Spinal cord (tissue), 10 donors: ENCODE data around the gene KRT83. TPM values are rescaled to one million over a fixed set of nuclear protein-coding genes. Genes with fewer than 3 reads are reported as not detected.
"Not testable (repeated sequence)": the region's sequence is repeated elsewhere in the genome, so short reads cannot be mapped to it uniquely, and the experiment has no call there.

ENCODE experiments used
- DNase-seq, 6 donors: peaks; one replicate each; pipeline versions ENCODE4 v3.0.0 to v3.0.0-alpha.2; 2013 to 2015; ENCODE audit warnings: low spot score in 6 of 6, low read depth in 4 of 6
- H3K27ac ChIP-seq: one replicate; pipeline ENCODE4 v1.5.1; 2013; ENCODE audit warnings: low read depth, low read length, control low read depth
- H3K27me3 ChIP-seq: one replicate; pipeline ENCODE4 v1.6.1; 2013; ENCODE audit warnings: low read length; ENCODE audit not compliant: control insufficient read depth, insufficient read depth
- H3K36me3 ChIP-seq: one replicate; pipeline ENCODE4 v1.6.1; 2013; ENCODE audit warnings: low read length; ENCODE audit not compliant: control insufficient read depth, insufficient read depth
- H3K4me1 ChIP-seq: one replicate; pipeline ENCODE4 v1.6.1; 2013; ENCODE audit warnings: low read length; ENCODE audit not compliant: control insufficient read depth, insufficient read depth
- H3K4me3 ChIP-seq: one replicate; pipeline ENCODE4 v1.5.1; 2013; ENCODE audit warnings: low read depth, low read length, control low read depth
- H3K9me3 ChIP-seq: one replicate; pipeline ENCODE4 v1.6.1; 2013; ENCODE audit warnings: low read length; ENCODE audit not compliant: control insufficient read depth, insufficient read depth
- WGBS: methylation state at CpG from one replicate; pipeline ENCODE4 v1.1.5; 2013; ENCODE audit warnings: missing lambda C conversion rate; ENCODE audit not compliant: insufficient coverage; 5-methylcytosine and 5-hydroxymethylcytosine counted together
- polyA plus RNA-seq, 2 donors: library from polyadenylated mRNA; unstranded; fragments of 120-200 nt; gene quantifications; one replicate each; pipeline ENCODE4 v1.2.1, GENCODE V29; 2013; ENCODE audit not compliant: insufficient read length in 2 of 2
- total RNA-seq, 2 donors: library from RNA; depleted of rRNA in 1 of 2; stranded (reverse); fragments of 120-200 nt in 1 of 2; fragments of >200 nt in 1 of 2; gene quantifications; one replicate each; pipeline versions ENCODE4 v1.2.3 to v1.2.4, GENCODE V29; 2013 to 2014
- donor health status: healthy.

Gene KRT83
- total and polyA plus RNA-seq, 4 donors: not detected

DNA sequence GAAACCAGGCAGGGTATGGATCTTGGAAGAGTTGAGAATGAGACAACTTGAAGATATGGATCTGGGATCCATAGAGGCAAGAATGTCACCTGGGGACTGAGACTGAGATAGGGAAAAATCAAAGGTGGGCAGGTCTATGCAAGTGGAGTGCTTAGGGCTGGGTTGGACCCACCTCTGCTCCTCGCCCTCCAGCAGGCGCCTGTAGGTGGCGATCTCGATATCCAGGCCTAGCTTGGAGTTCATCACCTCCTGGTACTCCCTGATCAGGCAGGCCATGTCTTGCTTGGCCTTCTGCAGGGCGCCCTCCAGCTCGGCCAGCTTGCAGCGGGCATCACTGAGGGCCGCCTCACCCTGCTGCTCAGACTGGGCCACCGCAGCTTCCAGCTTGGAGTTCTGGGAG is 5.5 kb downstream of the KRT83 start:
- not testable (repeated sequence) for H3K9me3 ChIP-seq, DNase-seq, H3K4me3 ChIP-seq, H3K27me3 ChIP-seq, H3K36me3 ChIP-seq, H3K27ac ChIP-seq, H3K4me1 ChIP-seq
- WGBS: 33% methylated on average over 4 of the region's 9 CpGs

- no peaks in the 10 kb centered on the region for H3K36me3 ChIP-seq
- WGBS: 73% methylated on average over 12 of the region's 13 CpGs
- H3K27ac ChIP-seq: no peak overlapping the region
- no peaks in the 10 kb centered on the region for H3K27me3 ChIP-seq
- H3K4me1 ChIP-seq: no peaks in the 10 kb centered on the region
- H3K9me3 ChIP-seq: no peaks in the 10 kb centered on the region
- H3K4me3 ChIP-seq: no peak overlapping the region
- DNase-seq: no peak
Observed at GRCh38 chr12:52314511-52314910, 6.7 kb downstream of the KRT83 start.

GRCh38 chr12:52313926-52314325 is 7.3 kb downstream of the KRT83 start:
- Histone ChIP-seq H3K4me3 (no peak overlapping the region), H3K36me3 (no peaks in the 10 kb centered on the region), H3K27ac (no peak overlapping the region), H3K4me1 (peaks cover 2% of the 10 kb centered on the region), H3K27me3 (no peaks in the 10 kb centered on the region), H3K9me3 (no peaks in the 10 kb centered on the region)
- DNase-seq: no peak
- WGBS: 84% methylated on average over 7 of the region's 9 CpGs

DNA sequence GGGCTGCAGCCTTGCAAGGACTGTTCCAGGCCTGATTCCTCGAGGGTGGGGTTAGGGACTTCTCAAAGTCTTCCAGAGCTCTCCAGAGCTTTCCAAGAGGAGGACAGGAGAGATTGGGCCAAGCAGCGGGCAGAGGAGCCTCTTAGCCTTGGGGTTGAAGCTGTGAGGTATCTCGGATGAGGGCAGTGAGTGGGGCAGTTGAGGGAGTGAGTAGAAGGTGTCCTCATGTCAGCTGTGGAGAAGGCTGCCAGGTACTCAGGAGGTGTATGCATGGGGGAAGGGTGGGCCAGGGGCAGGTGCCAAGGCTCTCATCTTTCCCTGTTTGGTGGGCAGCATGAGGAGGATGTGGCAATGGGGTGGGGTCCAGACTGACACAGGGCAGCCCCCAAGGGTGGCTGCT is 7.7 kb downstream of the KRT83 start:
- 73% methylated on average over 3 of the region's 3 CpGs for WGBS

GRCh38 chr12:52312086-52312485 is 9.1 kb downstream of the KRT83 start:
- DNase-seq: no peak
- Histone ChIP-seq H3K9me3 (no peaks in the 10 kb centered on the region), H3K27me3 (peaks cover 7% of the 10 kb centered on the region), H3K36me3 (no peaks in the 10 kb centered on the region), H3K4me1 (peaks cover 14% of the 10 kb centered on the region), H3K27ac (no peak overlapping the region), H3K4me3 (no peak overlapping the region)
- WGBS: 62% methylated on average over 2 of the region's 4 CpGs

More for the DNA sequence above, 7.7 kb downstream of the KRT83 start:
- no peaks in the 10 kb centered on the region for H3K36me3 ChIP-seq
- no peaks in the 10 kb centered on the region for H3K9me3 ChIP-seq
- H3K4me1 ChIP-seq: peaks cover 7% of the 10 kb centered on the region
- no peak for DNase-seq
- no peak overlapping the region for H3K4me3 ChIP-seq
- H3K27me3 ChIP-seq: no peaks in the 10 kb centered on the region
- H3K27ac ChIP-seq: no peak overlapping the region

DNA sequence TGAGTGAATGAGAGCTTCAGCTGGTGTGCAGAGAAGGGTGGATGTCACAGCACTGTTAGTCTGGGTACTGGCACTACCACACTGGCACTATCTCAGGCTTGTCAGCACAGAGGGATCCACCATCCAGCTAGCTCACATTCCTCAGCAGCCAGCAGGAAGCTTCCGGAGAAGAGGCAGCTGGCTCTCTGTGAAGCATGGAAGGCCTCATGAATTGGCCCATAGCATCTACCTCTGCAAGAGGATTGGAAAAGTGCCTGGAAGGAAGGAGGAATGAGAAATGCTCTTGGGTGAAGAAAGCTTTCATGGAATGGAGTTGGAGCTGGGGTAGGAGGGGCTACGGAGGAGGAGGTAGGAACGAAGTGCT is 9.9 kb downstream of the KRT83 start:
- Histone ChIP-seq H3K27me3 (peaks cover 12% of the 10 kb centered on the region), H3K9me3 (no peaks in the 10 kb centered on the region), H3K36me3 (no peaks in the 10 kb centered on the region), H3K27ac (no peak overlapping the region), H3K4me3 (no peak overlapping the region), H3K4me1 (peaks cover 14% of the 10 kb centered on the region)
- DNase-seq: peak in 1 of 6 donors; percentile 28
- 83% methylated on average over 2 of the region's 3 CpGs for WGBS

DNA sequence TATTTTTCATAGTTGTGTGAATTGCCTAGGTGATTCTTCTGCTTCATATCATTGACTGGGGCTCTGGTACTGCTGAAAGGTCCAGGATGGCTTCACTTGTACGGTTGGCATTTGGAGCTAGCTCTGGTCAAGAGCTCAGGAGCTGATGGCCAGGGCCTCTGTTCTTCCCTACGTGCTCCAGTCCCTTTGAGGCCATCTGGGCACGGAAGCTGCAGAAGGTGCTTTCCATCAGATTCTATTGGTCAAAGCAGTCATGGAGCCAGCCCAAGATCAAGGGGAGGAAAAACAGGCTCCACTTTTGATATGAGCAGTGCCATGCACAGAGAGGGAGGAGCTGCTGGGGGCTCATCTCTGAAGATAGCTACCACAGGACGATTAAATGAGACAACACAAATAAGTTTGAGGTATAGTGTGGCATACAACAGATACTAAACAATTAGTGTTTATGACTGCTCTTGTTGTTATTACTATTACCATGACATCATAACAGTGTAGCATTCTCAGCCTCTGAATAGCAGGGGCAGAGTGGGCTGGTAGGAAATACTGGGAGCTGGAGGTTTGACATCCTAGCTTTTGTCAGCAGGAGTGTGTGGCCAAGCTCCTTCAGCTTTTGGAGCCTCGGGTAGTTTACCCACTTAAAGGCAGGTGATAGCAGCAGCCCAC is 10.4 kb downstream of the KRT83 start:
- Histone ChIP-seq H3K36me3 (no peaks in the 10 kb centered on the region), H3K4me3 (no peak overlapping the region), H3K4me1 (peaks cover 14% of the 10 kb centered on the region), H3K27me3 (peaks cover 12% of the 10 kb centered on the region), H3K27ac (no peak overlapping the region), H3K9me3 (no peaks in the 10 kb centered on the region)
- WGBS: 85% methylated on average over 4 of the region's 5 CpGs
- no peak for DNase-seq

- no peak overlapping the region for H3K27ac ChIP-seq
- peaks cover 14% of the 10 kb centered on the region for H3K4me1 ChIP-seq
- DNase-seq: peak in 2 of 6 donors; percentile 0 to 8
- H3K27me3 ChIP-seq: peaks cover 12% of the 10 kb centered on the region
- no peaks in the 10 kb centered on the region for H3K9me3 ChIP-seq
- WGBS: 32% methylated on average over 10 of the region's 15 CpGs
- H3K4me3 ChIP-seq: peak overlapping the region; percentile 43
- H3K36me3 ChIP-seq: no peaks in the 10 kb centered on the region
Observed at GRCh38 chr12:52308806-52309425, 12.3 kb downstream of the KRT83 start.

DNA sequence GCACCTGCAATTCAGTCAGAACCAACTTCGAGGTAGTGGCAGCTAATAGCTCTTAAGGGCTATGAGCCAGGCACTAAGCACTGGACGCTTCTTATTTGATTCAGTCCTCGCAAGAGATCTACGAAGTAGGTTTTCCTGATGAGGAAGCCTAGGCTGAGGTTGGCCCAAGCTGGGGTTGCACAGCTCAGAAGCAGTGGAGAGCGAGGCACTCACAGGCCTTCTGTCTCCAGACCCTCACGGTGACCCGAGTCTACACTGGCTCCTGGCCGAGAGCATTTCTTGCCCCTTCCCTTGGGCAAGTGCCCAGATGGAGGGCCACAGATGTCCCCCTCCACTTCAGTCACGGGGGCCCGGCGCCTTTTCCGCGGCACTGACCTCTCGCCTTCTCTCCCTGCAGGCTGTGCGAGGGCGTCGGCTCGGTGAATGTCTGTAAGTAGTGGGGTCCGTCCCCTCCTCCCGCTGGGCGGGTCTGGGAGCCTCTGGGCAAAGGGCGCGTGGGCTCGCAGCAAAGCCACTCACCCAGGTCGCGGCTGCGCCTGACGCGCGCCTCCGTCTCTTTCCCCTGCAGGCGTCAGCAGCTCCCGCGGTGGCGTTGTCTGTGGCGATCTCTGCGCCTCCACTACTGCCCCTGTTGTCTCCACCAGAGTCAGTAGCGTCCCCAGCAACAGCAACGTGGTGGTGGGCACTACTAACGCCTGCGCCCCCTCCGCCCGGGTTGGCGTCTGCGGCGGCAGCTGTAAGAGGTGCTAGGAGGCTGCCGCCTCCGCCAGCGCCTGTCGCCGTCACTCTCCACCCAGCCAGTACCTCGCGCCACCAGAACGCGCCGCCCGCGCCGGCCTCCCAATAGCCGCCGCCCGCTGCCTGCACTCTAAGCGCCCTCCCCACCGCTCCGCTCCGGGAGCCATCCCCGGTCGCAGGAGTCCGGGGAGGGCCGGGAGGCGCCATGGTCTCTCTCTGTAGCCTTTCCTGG is 13.1 kb downstream of the KRT83 start:
- WGBS: 6% methylated on average over 69 of the region's 71 CpGs
- Histone ChIP-seq H3K9me3 (no peaks in the 10 kb centered on the region), H3K4me1 (peaks cover 14% of the 10 kb centered on the region), H3K36me3 (no peaks in the 10 kb centered on the region), H3K27ac (no peak overlapping the region), H3K4me3 (peak overlapping the region; percentile 43), H3K27me3 (peaks cover 12% of the 10 kb centered on the region)
- peak; percentile 15 to 89 (median 44) for DNase-seq
